RWPE1 (cell line): ENCODE measurements around the gene FAM177B.

Experiments used
- CTCF ChIA-PET: fragments of 350-600 bp; sonication (Branson Sonifier 250); formaldehyde crosslinking; extraction: SDS; loops from one replicate; lab custom pipeline; 2021; lab: Yijun Ruan, JAX
- POLR2A ChIA-PET: fragments of 400-600 bp; formaldehyde crosslinking; extraction: SDS; loops from one replicate; lab custom pipeline; 2020; ENCODE audit warnings: antibody characterized with exemption; ENCODE audit not compliant: low non-redundant PET; lab: Yijun Ruan, JAX
- DNase-seq: peaks from one replicate; pipeline ENCODE4 v3.0.0; 2012; ENCODE audit warnings: low spot score
- H3K27ac ChIP-seq: fragments of 450-650 bp; 2 replicates; pipeline ENCODE4 v1.5.1; 2017
- TF ChIP-seq, protein P1 (sequence below): fragments of 450-650 bp; conservative IDR thresholded peaks from 2 replicates; pipeline ENCODE4 v1.5.1; 2017; ENCODE audit warnings: low read depth, mild to moderate bottlenecking

Gene FAM177B

DNA sequence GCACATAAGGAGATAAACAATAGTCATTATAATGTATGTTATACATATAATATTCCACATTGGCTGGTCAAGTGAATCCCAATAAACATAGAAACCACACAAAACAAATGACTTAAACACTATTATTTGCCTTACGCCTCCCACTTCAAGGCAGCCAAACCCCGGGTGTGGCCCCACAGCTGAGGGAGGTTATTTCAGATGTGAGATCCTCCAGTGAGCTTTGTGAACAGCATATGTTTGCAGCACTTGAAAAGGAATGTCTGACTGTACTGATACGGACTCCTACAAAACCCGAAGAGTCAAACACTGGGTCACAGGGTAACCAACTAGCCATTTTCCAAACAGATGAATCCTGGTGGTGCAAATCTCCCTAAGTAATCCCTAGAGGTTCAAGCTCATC is 50.7 kb downstream of the FAM177B start:
- ChIA-PET POLR2A (no interaction called here), CTCF (no interaction called here)
- TF ChIP-seq, protein P1, sequence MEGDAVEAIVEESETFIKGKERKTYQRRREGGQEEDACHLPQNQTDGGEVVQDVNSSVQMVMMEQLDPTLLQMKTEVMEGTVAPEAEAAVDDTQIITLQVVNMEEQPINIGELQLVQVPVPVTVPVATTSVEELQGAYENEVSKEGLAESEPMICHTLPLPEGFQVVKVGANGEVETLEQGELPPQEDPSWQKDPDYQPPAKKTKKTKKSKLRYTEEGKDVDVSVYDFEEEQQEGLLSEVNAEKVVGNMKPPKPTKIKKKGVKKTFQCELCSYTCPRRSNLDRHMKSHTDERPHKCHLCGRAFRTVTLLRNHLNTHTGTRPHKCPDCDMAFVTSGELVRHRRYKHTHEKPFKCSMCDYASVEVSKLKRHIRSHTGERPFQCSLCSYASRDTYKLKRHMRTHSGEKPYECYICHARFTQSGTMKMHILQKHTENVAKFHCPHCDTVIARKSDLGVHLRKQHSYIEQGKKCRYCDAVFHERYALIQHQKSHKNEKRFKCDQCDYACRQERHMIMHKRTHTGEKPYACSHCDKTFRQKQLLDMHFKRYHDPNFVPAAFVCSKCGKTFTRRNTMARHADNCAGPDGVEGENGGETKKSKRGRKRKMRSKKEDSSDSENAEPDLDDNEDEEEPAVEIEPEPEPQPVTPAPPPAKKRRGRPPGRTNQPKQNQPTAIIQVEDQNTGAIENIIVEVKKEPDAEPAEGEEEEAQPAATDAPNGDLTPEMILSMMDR = no peak

DNA sequence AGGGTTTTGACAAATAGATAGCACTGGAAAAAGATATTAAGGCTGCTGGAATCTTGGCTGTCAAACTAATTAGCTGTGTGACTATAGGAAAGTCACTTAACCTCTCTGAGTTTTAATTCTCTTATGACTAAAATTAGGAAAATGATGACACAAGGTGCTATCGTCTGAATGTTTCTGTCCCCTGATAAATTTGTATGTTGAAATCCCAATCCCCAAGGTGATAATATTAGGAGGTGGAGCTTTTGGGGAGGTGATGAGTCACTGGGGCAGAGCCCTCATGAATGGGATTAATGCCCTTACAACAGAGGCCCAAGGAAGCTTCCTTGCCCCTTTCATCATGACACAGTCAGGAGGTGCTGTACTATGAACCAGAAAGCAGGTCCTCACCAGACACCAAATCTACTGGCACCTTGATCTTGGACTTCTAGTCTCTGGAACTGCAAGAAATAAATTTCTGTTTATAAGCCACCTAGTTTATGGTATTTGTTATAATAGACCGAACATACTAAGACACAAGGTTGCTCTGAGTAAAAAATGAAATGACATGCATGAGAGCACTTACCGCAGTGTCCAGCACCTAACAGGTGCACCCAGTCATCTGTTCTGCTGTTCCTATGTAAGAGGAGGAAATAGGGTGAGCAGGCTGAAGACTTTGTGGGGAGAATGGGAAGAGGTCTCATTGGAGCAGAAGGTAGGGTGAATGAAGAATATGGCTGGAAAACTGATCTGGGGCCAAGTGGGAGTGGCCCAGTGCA is 51.6 kb downstream of the FAM177B start:
- TF ChIP-seq, protein P1 = no peak

More for the DNA sequence above, 50.7 kb downstream of the FAM177B start:
- no peak for DNase-seq
- H3K27ac ChIP-seq = no peak overlapping the region

DNA sequence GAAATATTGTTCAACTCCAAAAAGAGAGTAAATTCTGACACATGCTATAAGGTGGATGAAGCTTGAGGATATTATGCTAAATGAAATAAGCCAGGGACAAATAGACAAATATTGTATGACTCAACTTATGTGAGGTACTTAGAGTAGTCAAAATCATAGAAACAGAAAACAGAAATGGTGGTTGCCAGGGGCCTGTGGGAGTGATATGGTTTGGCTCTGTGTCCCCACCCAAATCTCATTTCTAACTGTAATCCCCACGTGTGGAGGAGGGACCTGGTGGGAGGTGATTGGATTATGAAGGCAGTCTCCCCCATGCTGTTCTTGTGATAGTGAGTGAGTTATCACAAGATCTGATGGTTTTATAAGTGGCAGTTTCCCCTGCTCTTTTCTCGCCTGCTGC is 53.1 kb downstream of the FAM177B start:
- no peak for DNase-seq
- H3K27ac ChIP-seq = no peak overlapping the region
- CTCF ChIA-PET = no interaction called here
- TF ChIP-seq, protein P1 = no peak
- POLR2A ChIA-PET = no interaction called here

More for the DNA sequence above, 51.6 kb downstream of the FAM177B start:
- H3K27ac ChIP-seq = no peak overlapping the region
- ChIA-PET POLR2A (no interaction called here), CTCF (interaction anchor here (0.6 to 0.8 kb wide), 2 partner anchors 76 to 301 kb away, joined by 5 to 6 read pairs; no protein-coding TSS in a partner anchor)
- DNase-seq = no peak

DNA sequence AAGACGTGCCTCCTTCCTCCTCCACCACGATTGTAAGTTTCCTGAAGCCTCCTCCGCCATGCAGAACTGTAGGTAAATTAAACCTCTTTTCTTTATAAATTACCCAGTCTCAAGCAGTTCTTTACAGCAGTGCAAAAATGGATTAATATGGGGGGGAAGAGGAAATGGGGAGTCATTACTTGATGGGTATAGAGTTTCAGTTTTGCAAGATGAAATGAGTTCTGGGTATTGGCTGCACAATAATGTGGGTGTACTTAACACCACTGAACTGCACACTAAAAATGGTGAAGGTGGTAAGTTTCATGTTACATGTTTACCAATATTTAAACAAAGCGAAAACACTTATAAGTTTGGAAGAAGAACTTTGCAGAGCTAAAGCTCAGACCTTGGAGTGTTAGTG is 53.5 kb downstream of the FAM177B start:
- POLR2A ChIA-PET = no interaction called here
- no peak for DNase-seq
- CTCF ChIA-PET = no interaction called here
- TF ChIP-seq, protein P1 = no peak
- no peak overlapping the region for H3K27ac ChIP-seq

DNA sequence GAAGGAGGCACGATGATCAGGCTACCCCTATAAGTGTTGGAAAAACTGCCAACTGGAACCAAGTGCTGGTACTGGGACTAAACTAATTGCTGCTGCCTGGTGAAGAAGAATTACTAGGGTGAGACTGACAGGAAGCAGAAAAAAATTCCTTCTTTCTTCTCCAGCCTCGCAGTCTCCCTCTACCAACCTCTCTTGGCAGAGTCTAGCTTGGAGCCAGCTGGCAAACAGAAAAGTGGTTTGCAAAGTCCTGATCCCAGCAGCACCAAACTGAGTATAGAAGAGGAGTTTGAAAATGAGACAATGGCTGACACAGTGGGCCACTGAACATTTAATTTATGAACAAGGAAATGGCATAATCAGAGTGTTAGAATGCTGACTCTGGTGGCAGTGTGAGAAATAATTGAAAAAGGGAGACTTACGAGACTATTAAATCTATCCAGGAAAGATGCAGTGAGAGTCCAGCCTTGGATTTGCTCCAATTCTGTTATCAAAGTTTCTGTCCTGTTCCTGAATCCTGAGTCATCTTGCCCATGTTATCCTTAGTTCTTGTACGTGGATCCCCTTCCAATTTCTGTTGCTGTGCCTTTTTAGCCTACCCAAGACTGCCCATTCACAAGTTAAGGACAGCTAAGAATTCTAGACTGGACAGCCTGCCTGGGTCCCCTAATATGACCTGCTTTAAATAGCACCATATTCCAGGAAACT is 54.2 kb downstream of the FAM177B start:
- TF ChIP-seq, protein P1 = no peak
- no peak overlapping the region for H3K27ac ChIP-seq
- no peak for DNase-seq
- ChIA-PET POLR2A (no interaction called here), CTCF (interaction anchor here (0.6 kb wide), 2 partner anchors 133 to 332 kb away, joined by 3 read pairs; no protein-coding TSS in a partner anchor)

DNA sequence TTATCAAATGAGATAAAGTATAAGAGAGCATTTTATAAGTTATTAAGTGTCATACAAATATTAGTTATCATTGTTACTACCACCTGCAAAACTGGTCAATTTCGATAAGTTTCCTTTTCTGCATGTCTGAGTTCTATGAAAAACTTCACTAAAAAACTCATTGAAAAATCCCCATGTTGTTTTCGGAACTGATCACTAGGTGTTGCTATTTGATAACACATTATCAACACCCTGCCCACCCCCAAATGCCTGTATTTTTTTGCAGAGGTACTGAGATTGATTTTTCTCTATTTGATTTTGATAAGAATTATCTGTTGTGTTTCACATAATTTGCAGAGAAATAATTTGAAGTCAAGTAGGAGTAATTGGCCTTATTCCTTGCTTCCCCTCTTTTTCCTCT is 55.7 kb downstream of the FAM177B start:
- POLR2A ChIA-PET = no interaction called here
- TF ChIP-seq, protein P1 = peak; percentile 51
- no peak overlapping the region for H3K27ac ChIP-seq
- CTCF ChIA-PET = interaction anchor here (0.6 to 1.3 kb wide), 4 partner anchors 53 to 569 kb away, joined by 3 to 7 read pairs (median 6); no protein-coding TSS in a partner anchor
- peak; percentile 59 for DNase-seq
